Activated naive CD8-positive, alpha-beta T cell (primary cell): ENCODE data around the gene AP2S1.
"Not testable (repeated sequence)": the region's sequence is repeated elsewhere in the genome, so short reads cannot be mapped to it uniquely, and the experiment has no call there.

Experiments used
- H3K27ac Mint-ChIP-seq: one replicate; pipeline ENCODE4 v1.8.0; 2021; ENCODE audit warnings: mixed read lengths
- H3K27me3 Mint-ChIP-seq: one replicate; pipeline ENCODE4 v1.8.0; 2021; ENCODE audit warnings: mixed read lengths
- H3K36me3 Mint-ChIP-seq: one replicate; pipeline ENCODE4 v1.8.0; 2021; ENCODE audit warnings: mixed read lengths
- H3K4me1 Mint-ChIP-seq: one replicate; pipeline ENCODE4 v1.8.0; 2021; ENCODE audit warnings: low read depth, mixed read lengths
- H3K4me3 Mint-ChIP-seq: one replicate; pipeline ENCODE4 v1.8.0; 2021; ENCODE audit warnings: mild to moderate bottlenecking, mixed read lengths
- H3K9me3 Mint-ChIP-seq: one replicate; pipeline ENCODE4 v1.8.0; 2021; ENCODE audit warnings: low read depth, mixed read lengths

AP2S1 gene

GRCh38 chr19:46878613-46879375 is 28.1 kb upstream of the AP2S1 start:
- Mint-ChIP-seq H3K27ac (no peak overlapping the region), H3K9me3 (no peaks in the 10 kb centered on the region), H3K4me1 (peaks cover 13% of the 10 kb centered on the region), H3K36me3 (no peaks in the 10 kb centered on the region), H3K27me3 (no peaks in the 10 kb centered on the region), H3K4me3 (no peak overlapping the region)

- H3K36me3 Mint-ChIP-seq, result no peaks in the 10 kb centered on the region
- H3K4me1 Mint-ChIP-seq, result peaks cover 6% of the 10 kb centered on the region
- no peaks in the 10 kb centered on the region for H3K27me3 Mint-ChIP-seq
- no peak overlapping the region for H3K27ac Mint-ChIP-seq
- no peaks in the 10 kb centered on the region for H3K9me3 Mint-ChIP-seq
- H3K4me3 Mint-ChIP-seq, result no peak overlapping the region
These were observed 25.0 kb upstream of the AP2S1 start for GRCh38 chr19:46875657-46876056.

- no peaks in the 10 kb centered on the region for H3K9me3 Mint-ChIP-seq
- H3K36me3 Mint-ChIP-seq, result no peaks in the 10 kb centered on the region
- peaks cover 5% of the 10 kb centered on the region for H3K4me1 Mint-ChIP-seq
- no peak overlapping the region for H3K27ac Mint-ChIP-seq
- H3K27me3 Mint-ChIP-seq, result no peaks in the 10 kb centered on the region
- H3K4me3 Mint-ChIP-seq, result no peak overlapping the region
These were observed 24.6 kb upstream of the AP2S1 start for GRCh38 chr19:46875234-46875633.

GRCh38 chr19:46872967-46873366 is 22.3 kb upstream of the AP2S1 start:
- Mint-ChIP-seq H3K9me3 (no peaks in the 10 kb centered on the region), H3K27ac (no peak overlapping the region), H3K4me3 (no peak overlapping the region), H3K36me3 (no peaks in the 10 kb centered on the region), H3K27me3 (no peaks in the 10 kb centered on the region), H3K4me1 (peaks cover 6% of the 10 kb centered on the region)

- H3K27ac Mint-ChIP-seq, H3K9me3 Mint-ChIP-seq, H3K36me3 Mint-ChIP-seq, H3K27me3 Mint-ChIP-seq, H3K4me3 Mint-ChIP-seq: not testable (repeated sequence)
- H3K4me1 Mint-ChIP-seq, result peaks cover 20% of the 10 kb centered on the region
These were observed 20.5 kb upstream of the AP2S1 start for GRCh38 chr19:46871173-46871572.

- no peaks in the 10 kb centered on the region for H3K36me3 Mint-ChIP-seq
- no peaks in the 10 kb centered on the region for H3K27me3 Mint-ChIP-seq
- H3K4me3 Mint-ChIP-seq, result no peak overlapping the region
- no peaks in the 10 kb centered on the region for H3K9me3 Mint-ChIP-seq
- peaks cover 22% of the 10 kb centered on the region for H3K4me1 Mint-ChIP-seq
- peak overlapping the region; percentile 1 for H3K27ac Mint-ChIP-seq
These were observed 17.6 kb upstream of the AP2S1 start for GRCh38 chr19:46868025-46868802.

GRCh38 chr19:46867170-46867569 is 16.5 kb upstream of the AP2S1 start:
- Mint-ChIP-seq H3K36me3 (no peaks in the 10 kb centered on the region), H3K27me3 (no peaks in the 10 kb centered on the region), H3K4me3 (no peak overlapping the region), H3K9me3 (no peaks in the 10 kb centered on the region), H3K27ac (no peak overlapping the region), H3K4me1 (peaks cover 22% of the 10 kb centered on the region)

- Mint-ChIP-seq H3K27ac (peak overlapping the region; percentile 11), H3K27me3 (no peaks in the 10 kb centered on the region), H3K4me1 (peaks cover 22% of the 10 kb centered on the region), H3K4me3 (no peak overlapping the region), H3K9me3 (no peaks in the 10 kb centered on the region), H3K36me3 (no peaks in the 10 kb centered on the region)
These were observed 15.9 kb upstream of the AP2S1 start for GRCh38 chr19:46866407-46867136.

- peaks cover 27% of the 10 kb centered on the region for H3K4me1 Mint-ChIP-seq
- H3K27me3 Mint-ChIP-seq, result no peaks in the 10 kb centered on the region
- H3K4me3 Mint-ChIP-seq, result no peak overlapping the region
- no peak overlapping the region for H3K27ac Mint-ChIP-seq
- peaks cover 3% of the 10 kb centered on the region for H3K9me3 Mint-ChIP-seq
- H3K36me3 Mint-ChIP-seq, result peaks cover 2% of the 10 kb centered on the region
These were observed 13.4 kb upstream of the AP2S1 start for GRCh38 chr19:46863818-46864629.

GRCh38 chr19:46862974-46863632 is 12.5 kb upstream of the AP2S1 start:
- H3K4me1 Mint-ChIP-seq, result peaks cover 22% of the 10 kb centered on the region
- H3K27me3 Mint-ChIP-seq, result no peaks in the 10 kb centered on the region
- H3K9me3 Mint-ChIP-seq, result peaks cover 3% of the 10 kb centered on the region
- peaks cover 2% of the 10 kb centered on the region for H3K36me3 Mint-ChIP-seq
- H3K27ac Mint-ChIP-seq, result no peak overlapping the region
- no peak overlapping the region for H3K4me3 Mint-ChIP-seq

- Mint-ChIP-seq H3K9me3 (peaks cover 3% of the 10 kb centered on the region), H3K4me1 (peaks cover 19% of the 10 kb centered on the region), H3K27ac (no peak overlapping the region), H3K27me3 (no peaks in the 10 kb centered on the region), H3K36me3 (peaks cover 2% of the 10 kb centered on the region), H3K4me3 (no peak overlapping the region)
These were observed 11.8 kb upstream of the AP2S1 start for GRCh38 chr19:46862503-46862834.

GRCh38 chr19:46861691-46862502 is 11.3 kb upstream of the AP2S1 start:
- Mint-ChIP-seq H3K4me1 (peaks cover 14% of the 10 kb centered on the region), H3K36me3 (peaks cover 2% of the 10 kb centered on the region)

GRCh38 chr19:46860846-46861690 is 10.4 kb upstream of the AP2S1 start, which contains the start of gene ARHGAP35:
TSS of gene ARHGAP35 (plus strand) at chr19:46860997. CDS start at chr19:46918676, 57,679 bp downstream.
- H3K4me1 Mint-ChIP-seq, result peaks cover 14% of the 10 kb centered on the region
- H3K4me3 Mint-ChIP-seq, result peak within 1 kb of the TSS; percentile 85
- peak within 1 kb of the TSS; percentile 95 for H3K27ac Mint-ChIP-seq
- peaks cover 3% of the 10 kb centered on the region for H3K9me3 Mint-ChIP-seq
- no peaks in the 10 kb centered on the region for H3K27me3 Mint-ChIP-seq
- peaks cover 2% of the 10 kb centered on the region for H3K36me3 Mint-ChIP-seq

More at GRCh38 chr19:46861691-46862502, 11.3 kb upstream of the AP2S1 start:
- H3K4me3 Mint-ChIP-seq, result no peak overlapping the region
- peaks cover 3% of the 10 kb centered on the region for H3K9me3 Mint-ChIP-seq
- H3K27ac Mint-ChIP-seq, result no peak overlapping the region
- no peaks in the 10 kb centered on the region for H3K27me3 Mint-ChIP-seq
